ENCODE results near the gene FAM234B. TPM values are rescaled to one million over a fixed set of nuclear protein-coding genes. Genes with fewer than 3 reads are reported as not detected.
A peak's percentile ranks its signal among the peaks of the same experiment; 100 is the strongest.

FAM234B gene
- polyA plus RNA-seq, 1 donor from 2014 or later: 20.5 TPM

DNA sequence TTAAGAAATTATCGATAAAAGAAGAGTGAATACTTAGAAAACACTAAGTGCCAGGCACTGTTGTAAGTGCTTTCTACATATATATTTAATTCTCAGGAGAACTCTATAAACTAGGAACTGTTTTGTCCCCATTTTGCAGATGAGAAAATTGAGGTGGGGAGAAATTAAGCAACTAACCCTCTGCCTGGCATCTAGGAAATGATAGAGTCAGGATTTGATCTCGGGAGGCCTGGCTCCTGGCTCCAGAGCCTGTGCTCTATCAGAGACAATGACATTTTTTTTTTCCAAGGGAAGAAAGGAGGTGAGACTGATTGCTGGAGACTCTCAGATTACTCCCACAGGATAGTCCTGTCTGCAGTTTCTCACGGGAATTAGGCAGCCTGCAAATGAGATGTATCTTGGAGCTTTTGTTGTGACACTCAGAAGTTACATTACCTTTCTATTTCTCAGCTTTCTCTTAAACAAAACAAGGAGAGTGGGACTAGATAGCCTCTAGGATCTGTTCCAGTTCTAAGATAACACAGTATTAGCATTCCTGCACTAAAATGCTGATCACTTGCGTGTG lies 1.4 kb upstream of the FAM234B start:
- no peaks in the 10 kb centered on the region for H3K27me3 ChIP-seq (ENCODE audit: insufficient read depth, low read depth, low read length)
- H3K36me3 ChIP-seq (ENCODE audit: insufficient read depth, low read length): no peaks in the 10 kb centered on the region
- H3F3A ChIP-seq (ENCODE audit: insufficient read depth, low read length, poor library complexity, severe bottlenecking): no peaks in the 10 kb centered on the region
- H3K4me2 ChIP-seq (ENCODE audit: low read length): no peak overlapping the region
- H3K9me2 ChIP-seq (ENCODE audit: insufficient read depth, low read length): no peaks in the 10 kb centered on the region
- TF ChIP-seq EZH2 (IDR thresholded peaks at IDR 0.05; ENCODE audit: borderline replicate concordance, insufficient read depth, low read length, poor library complexity, severe bottlenecking): no peak
- TF ChIP-seq MXI1 (conservative IDR thresholded peaks at IDR 0.05; ENCODE audit: poor library complexity, severe bottlenecking): no peak
- no peak overlapping the region for H3K27ac ChIP-seq (ENCODE audit: low read length)
- H3K4me3 ChIP-seq (ENCODE audit: low read length): no peak overlapping the region
- peaks cover 6% of the 10 kb centered on the region for H3K79me2 ChIP-seq (replicated peaks; ENCODE audit: insufficient read depth, low read length)
- no peak overlapping the region for H2AFZ ChIP-seq (ENCODE audit: low read depth, low read length)
- no peaks in the 10 kb centered on the region for H3K9me3 ChIP-seq (ENCODE audit: low read length)
- no peaks in the 10 kb centered on the region for H4K20me1 ChIP-seq (ENCODE audit: insufficient read depth)
- no peak overlapping the region for H3K9ac ChIP-seq (ENCODE audit: low read length)

DNA sequence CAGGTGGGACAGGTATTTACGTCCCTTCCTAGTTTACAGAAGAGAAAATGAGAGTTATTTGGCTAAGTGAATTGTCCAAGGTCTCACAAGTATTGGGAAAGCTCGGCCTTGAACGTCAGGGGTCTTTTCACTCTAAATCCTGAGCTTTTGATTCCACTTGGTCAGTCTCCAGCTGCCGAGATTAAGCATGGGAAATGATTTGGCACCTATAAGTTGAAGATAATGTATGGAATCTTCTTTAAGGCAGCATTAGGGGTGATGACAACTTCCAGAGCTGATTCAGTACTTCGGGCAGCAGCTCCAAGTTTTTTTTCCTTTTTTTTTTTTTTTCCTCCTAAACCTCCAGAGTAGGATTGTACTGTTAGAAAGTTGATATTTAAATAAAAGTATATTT lies 722 bp downstream of the FAM234B start:
- Histone ChIP-seq H4K20me1 (ENCODE audit: insufficient read depth) (no peaks in the 10 kb centered on the region), H3K4me3 (ENCODE audit: low read length) (peak overlapping the region; percentile 99), H3K79me2 (replicated peaks; ENCODE audit: insufficient read depth, low read length) (peaks cover 6% of the 10 kb centered on the region), H3F3A (ENCODE audit: insufficient read depth, low read length, poor library complexity, severe bottlenecking) (no peaks in the 10 kb centered on the region), H3K9me2 (ENCODE audit: insufficient read depth, low read length) (no peaks in the 10 kb centered on the region), H3K27ac (ENCODE audit: low read length) (no peak overlapping the region), H3K4me2 (ENCODE audit: low read length) (peak overlapping the region; percentile 71), H2AFZ (ENCODE audit: low read depth, low read length) (peak overlapping the region; percentile 59), H3K9ac (ENCODE audit: low read length) (peak overlapping the region; percentile 77), H3K27me3 (ENCODE audit: insufficient read depth, low read depth, low read length) (no peaks in the 10 kb centered on the region), H3K9me3 (ENCODE audit: low read length) (no peaks in the 10 kb centered on the region), H3K36me3 (ENCODE audit: insufficient read depth, low read length) (no peaks in the 10 kb centered on the region)
- TF ChIP-seq EP300 (conservative IDR thresholded peaks at IDR 0.05; ENCODE audit: poor library complexity, severe bottlenecking) (no peak), RAD21 (conservative IDR thresholded peaks at IDR 0.05) (no peak), POLR2AphosphoS5 (IDR thresholded peaks at IDR 0.05) (no peak)

DNA sequence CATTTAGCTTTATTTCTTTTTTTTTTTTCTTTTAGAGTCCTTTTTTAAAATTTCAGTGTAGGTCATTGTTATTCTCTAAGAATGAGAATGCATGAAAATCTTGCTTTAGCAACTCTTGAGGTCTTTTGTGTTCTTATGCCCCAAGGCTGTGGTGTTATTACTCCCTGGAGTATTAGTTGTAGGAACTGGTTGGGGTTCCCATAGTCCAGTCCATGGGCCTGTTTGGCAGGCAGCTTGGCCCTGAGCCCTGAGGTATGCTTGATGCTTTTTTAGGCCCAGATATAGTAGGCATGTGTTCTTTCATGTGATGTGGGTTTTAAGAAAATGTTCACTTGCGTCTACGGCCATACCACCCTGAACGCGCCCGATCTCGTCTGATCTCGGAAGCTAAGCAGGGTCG lies 1.6 kb downstream of the FAM234B start:
- no peak overlapping the region for H3K27ac ChIP-seq (ENCODE audit: low read length)
- no peaks in the 10 kb centered on the region for H3K9me2 ChIP-seq (ENCODE audit: insufficient read depth, low read length)
- no peak overlapping the region for H2AFZ ChIP-seq (ENCODE audit: low read depth, low read length)
- H3K4me3 ChIP-seq (ENCODE audit: low read length): peak overlapping the region; percentile 99
- no peaks in the 10 kb centered on the region for H3F3A ChIP-seq (ENCODE audit: insufficient read depth, low read length, poor library complexity, severe bottlenecking)
- H3K27me3 ChIP-seq (ENCODE audit: insufficient read depth, low read depth, low read length): no peaks in the 10 kb centered on the region
- no peak overlapping the region for H3K9ac ChIP-seq (ENCODE audit: low read length)
- TF ChIP-seq MXI1 (conservative IDR thresholded peaks at IDR 0.05; ENCODE audit: poor library complexity, severe bottlenecking) (no peak), SMC3 (conservative IDR thresholded peaks at IDR 0.05; ENCODE audit: poor library complexity) (no peak), RAD21 (conservative IDR thresholded peaks at IDR 0.05) (no peak), POLR2AphosphoS5 (IDR thresholded peaks at IDR 0.05) (no peak)
- TF ChIP-seq, protein P1, sequence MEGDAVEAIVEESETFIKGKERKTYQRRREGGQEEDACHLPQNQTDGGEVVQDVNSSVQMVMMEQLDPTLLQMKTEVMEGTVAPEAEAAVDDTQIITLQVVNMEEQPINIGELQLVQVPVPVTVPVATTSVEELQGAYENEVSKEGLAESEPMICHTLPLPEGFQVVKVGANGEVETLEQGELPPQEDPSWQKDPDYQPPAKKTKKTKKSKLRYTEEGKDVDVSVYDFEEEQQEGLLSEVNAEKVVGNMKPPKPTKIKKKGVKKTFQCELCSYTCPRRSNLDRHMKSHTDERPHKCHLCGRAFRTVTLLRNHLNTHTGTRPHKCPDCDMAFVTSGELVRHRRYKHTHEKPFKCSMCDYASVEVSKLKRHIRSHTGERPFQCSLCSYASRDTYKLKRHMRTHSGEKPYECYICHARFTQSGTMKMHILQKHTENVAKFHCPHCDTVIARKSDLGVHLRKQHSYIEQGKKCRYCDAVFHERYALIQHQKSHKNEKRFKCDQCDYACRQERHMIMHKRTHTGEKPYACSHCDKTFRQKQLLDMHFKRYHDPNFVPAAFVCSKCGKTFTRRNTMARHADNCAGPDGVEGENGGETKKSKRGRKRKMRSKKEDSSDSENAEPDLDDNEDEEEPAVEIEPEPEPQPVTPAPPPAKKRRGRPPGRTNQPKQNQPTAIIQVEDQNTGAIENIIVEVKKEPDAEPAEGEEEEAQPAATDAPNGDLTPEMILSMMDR (IDR thresholded peaks at IDR 0.05; ENCODE audit: poor library complexity, severe bottlenecking): no peak
- H3K9me3 ChIP-seq (ENCODE audit: low read length): no peaks in the 10 kb centered on the region
- no peaks in the 10 kb centered on the region for H4K20me1 ChIP-seq (ENCODE audit: insufficient read depth)
- peak overlapping the region; percentile 71 for H3K4me2 ChIP-seq (ENCODE audit: low read length)
- peaks cover 6% of the 10 kb centered on the region for H3K79me2 ChIP-seq (replicated peaks; ENCODE audit: insufficient read depth, low read length)
- no peaks in the 10 kb centered on the region for H3K36me3 ChIP-seq (ENCODE audit: insufficient read depth, low read length)

DNA sequence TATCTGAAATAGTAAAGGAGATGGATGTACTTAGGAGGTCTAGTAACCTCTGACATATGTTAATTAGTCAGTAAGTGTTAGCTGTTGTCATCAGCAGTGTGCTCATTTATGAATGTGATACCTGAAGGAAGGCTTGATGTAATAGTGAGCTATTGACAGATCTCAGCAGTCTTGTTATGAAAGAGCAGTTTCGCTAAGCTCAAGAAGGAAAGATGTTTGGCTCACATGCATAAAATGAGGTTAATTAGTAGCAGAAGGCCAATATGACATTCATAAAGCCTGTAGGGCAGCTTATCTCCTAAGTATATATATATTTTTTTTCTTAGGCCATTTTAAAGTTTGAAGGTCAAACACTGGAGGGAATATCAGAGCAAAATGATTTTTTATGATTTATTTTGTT lies 2.8 kb downstream of the FAM234B start:
- TF ChIP-seq POLR2AphosphoS5 (IDR thresholded peaks at IDR 0.05) (no peak), TAF1 (IDR thresholded peaks at IDR 0.05; ENCODE audit: low read depth) (no peak), EZH2 (IDR thresholded peaks at IDR 0.05; ENCODE audit: borderline replicate concordance, insufficient read depth, low read length, poor library complexity, severe bottlenecking) (no peak), EP300 (conservative IDR thresholded peaks at IDR 0.05; ENCODE audit: poor library complexity, severe bottlenecking) (no peak)
- TF ChIP-seq, protein P2, sequence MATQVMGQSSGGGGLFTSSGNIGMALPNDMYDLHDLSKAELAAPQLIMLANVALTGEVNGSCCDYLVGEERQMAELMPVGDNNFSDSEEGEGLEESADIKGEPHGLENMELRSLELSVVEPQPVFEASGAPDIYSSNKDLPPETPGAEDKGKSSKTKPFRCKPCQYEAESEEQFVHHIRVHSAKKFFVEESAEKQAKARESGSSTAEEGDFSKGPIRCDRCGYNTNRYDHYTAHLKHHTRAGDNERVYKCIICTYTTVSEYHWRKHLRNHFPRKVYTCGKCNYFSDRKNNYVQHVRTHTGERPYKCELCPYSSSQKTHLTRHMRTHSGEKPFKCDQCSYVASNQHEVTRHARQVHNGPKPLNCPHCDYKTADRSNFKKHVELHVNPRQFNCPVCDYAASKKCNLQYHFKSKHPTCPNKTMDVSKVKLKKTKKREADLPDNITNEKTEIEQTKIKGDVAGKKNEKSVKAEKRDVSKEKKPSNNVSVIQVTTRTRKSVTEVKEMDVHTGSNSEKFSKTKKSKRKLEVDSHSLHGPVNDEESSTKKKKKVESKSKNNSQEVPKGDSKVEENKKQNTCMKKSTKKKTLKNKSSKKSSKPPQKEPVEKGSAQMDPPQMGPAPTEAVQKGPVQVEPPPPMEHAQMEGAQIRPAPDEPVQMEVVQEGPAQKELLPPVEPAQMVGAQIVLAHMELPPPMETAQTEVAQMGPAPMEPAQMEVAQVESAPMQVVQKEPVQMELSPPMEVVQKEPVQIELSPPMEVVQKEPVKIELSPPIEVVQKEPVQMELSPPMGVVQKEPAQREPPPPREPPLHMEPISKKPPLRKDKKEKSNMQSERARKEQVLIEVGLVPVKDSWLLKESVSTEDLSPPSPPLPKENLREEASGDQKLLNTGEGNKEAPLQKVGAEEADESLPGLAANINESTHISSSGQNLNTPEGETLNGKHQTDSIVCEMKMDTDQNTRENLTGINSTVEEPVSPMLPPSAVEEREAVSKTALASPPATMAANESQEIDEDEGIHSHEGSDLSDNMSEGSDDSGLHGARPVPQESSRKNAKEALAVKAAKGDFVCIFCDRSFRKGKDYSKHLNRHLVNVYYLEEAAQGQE (IDR thresholded peaks at IDR 0.05; ENCODE audit: borderline replicate concordance): no peak
- no peak overlapping the region for H2AFZ ChIP-seq (ENCODE audit: low read depth, low read length)
- H3F3A ChIP-seq (ENCODE audit: insufficient read depth, low read length, poor library complexity, severe bottlenecking): no peaks in the 10 kb centered on the region
- H4K20me1 ChIP-seq (ENCODE audit: insufficient read depth): no peaks in the 10 kb centered on the region
- no peaks in the 10 kb centered on the region for H3K9me3 ChIP-seq (ENCODE audit: low read length)
- H3K27ac ChIP-seq (ENCODE audit: low read length): no peak overlapping the region
- H3K9me2 ChIP-seq (ENCODE audit: insufficient read depth, low read length): no peaks in the 10 kb centered on the region
- H3K4me3 ChIP-seq (ENCODE audit: low read length): no peak overlapping the region
- H3K27me3 ChIP-seq (ENCODE audit: insufficient read depth, low read depth, low read length): no peaks in the 10 kb centered on the region
- H3K9ac ChIP-seq (ENCODE audit: low read length): no peak overlapping the region
- H3K36me3 ChIP-seq (ENCODE audit: insufficient read depth, low read length): no peaks in the 10 kb centered on the region
- peaks cover 6% of the 10 kb centered on the region for H3K79me2 ChIP-seq (replicated peaks; ENCODE audit: insufficient read depth, low read length)
- H3K4me2 ChIP-seq (ENCODE audit: low read length): no peak overlapping the region
